HCT116 (cell line): ENCODE data around the gene SPPL2C. TPM values are rescaled to one million over a fixed set of nuclear protein-coding genes. Genes with fewer than 3 reads are reported as not detected.

Experiments
- ATAC-seq: fragments of 200-7000 bp; cut with Tn5 transposase; 2 replicates; pipeline ENCODE4 v1.9.1; 2020; ENCODE audit warnings: mild to moderate bottlenecking, moderate library complexity
- BruUV-seq: library from RNA; stranded (reverse); fragments of 400-500 nt; replicated peaks from 2 replicates; lab custom pipeline; 2021; lab: Mats Ljungman, UMichigan
- CTCF ChIA-PET: fragments of 300-600 bp; sonication (Branson Sonifier 250); formaldehyde crosslinking; loops from one replicate; lab custom pipeline; 2021; ENCODE audit warnings: antibody characterized with exemption; lab: Charles Lee
- POLR2A ChIA-PET: fragments of 300-600, 350-600 bp; sonication (Branson Sonifier 250); formaldehyde crosslinking; loops from one replicate; lab custom pipeline; 2021; ENCODE audit warnings: antibody characterized with exemption; lab: Charles Lee
- RAD21 ChIA-PET, 2 experiments: fragments of 300-600 bp; sonication (Branson Sonifier 250); formaldehyde crosslinking; loops; one replicate each; lab custom pipeline; 2023; ENCODE audit warnings: low total read pairs in 2 of 2; ENCODE audit not compliant: uncharacterized antibody in 2 of 2, unreplicated experiment in 2 of 2, low non-redundant PET in 1 of 2; lab: Charles Lee
- DNase-seq: peaks from one replicate; pipeline ENCODE4 v3.0.0-alpha.2; 2010; ENCODE audit warnings: low read depth, low spot score
- H2AFZ ChIP-seq: fragments of 200-600 bp; shearing (Covaris generic), sonication (generic); 2 replicates; pipeline ENCODE4 v1.6.1; 2017; ENCODE audit warnings: low read depth, mixed run types, mixed read lengths, antibody characterized with exemption, low read length; ENCODE audit not compliant: poor library complexity, severe bottlenecking
- H3K27ac ChIP-seq: 2 replicates; pipeline ENCODE4 v1.5.1; 2012; ENCODE audit warnings: low read depth, low read length
- H3K27me3 ChIP-seq: fragments of 200-600 bp; sonication (generic); 2 replicates; pipeline ENCODE4 v1.6.1; 2016; ENCODE audit warnings: mixed run types, low read length, mixed read lengths; ENCODE audit not compliant: insufficient read depth
- H3K36me3 ChIP-seq, 2 experiments: fragments of 200-500 bp in 1 of 2; fragments of 200-600 bp in 1 of 2; sonication (Bioruptor generic) in 1 of 2; sonication (generic) in 1 of 2; 2 replicates each; pipeline versions ENCODE4 v1.5.1 to v1.6.1; 2014 to 2016; ENCODE audit warnings: low read length in 2 of 2, inconsistent platforms in 1 of 2, mixed read lengths in 1 of 2, mixed run types in 1 of 2; ENCODE audit not compliant: insufficient read depth in 2 of 2, control insufficient read depth in 1 of 2
- H3K4me1 ChIP-seq, 2 experiments: fragments of 200-600 bp in 1 of 2; sonication (generic) in 1 of 2; 2 replicates each; pipeline versions ENCODE4 v1.5.1 to v1.6.1; 2012 to 2017; ENCODE audit warnings: low read length in 2 of 2, inconsistent platforms in 1 of 2, mild to moderate bottlenecking in 1 of 2, mixed read lengths in 1 of 2, mixed run types in 1 of 2, moderate library complexity in 1 of 2; ENCODE audit not compliant: insufficient read depth in 2 of 2, control insufficient read depth in 1 of 2
- H3K4me2 ChIP-seq: fragments of 200-600 bp; sonication (generic); 2 replicates; pipeline ENCODE4 v1.6.1; 2017; ENCODE audit warnings: mixed run types, low read length, mixed read lengths
- H3K4me3 ChIP-seq, 2 experiments: fragments of 200-600 bp in 1 of 2; sonication (generic) in 1 of 2; replicated peaks in 1 of 2; 2 replicates each; pipeline ENCODE4 v1.5.1; 2011 to 2016; ENCODE audit warnings: low read length in 2 of 2, control low read depth in 1 of 2, low read depth in 1 of 2, mild to moderate bottlenecking in 1 of 2, mixed read lengths in 1 of 2, mixed run types in 1 of 2
- H3K79me2 ChIP-seq: fragments of 200-600 bp; sonication (generic); 2 replicates; pipeline ENCODE4 v1.6.1; 2017; ENCODE audit warnings: mild to moderate bottlenecking, mixed run types, low read length, moderate library complexity, mixed read lengths; ENCODE audit not compliant: insufficient read depth
- H3K9ac ChIP-seq: fragments of 200-600 bp; sonication (generic); 2 replicates; pipeline ENCODE4 v1.6.1; 2016; ENCODE audit warnings: low read length, mixed read lengths
- H3K9me2 ChIP-seq: fragments of 200-600 bp; sonication (generic), shearing (Covaris generic); 2 replicates; pipeline ENCODE4 v1.6.1; 2017; ENCODE audit warnings: mixed run types, mild to moderate bottlenecking, moderate library complexity; ENCODE audit not compliant: insufficient read depth
- H3K9me3 ChIP-seq, 2 experiments: fragments of 200-500 bp in 1 of 2; fragments of 200-600 bp in 1 of 2; sonication (Bioruptor generic) in 1 of 2; sonication (generic) in 1 of 2; 2 replicates each; pipeline ENCODE4 v1.6.1; 2014 to 2017; ENCODE audit warnings: low read length in 2 of 2, mixed read lengths in 2 of 2, inconsistent platforms in 1 of 2, low read depth in 1 of 2, mild to moderate bottlenecking in 1 of 2, mixed run types in 1 of 2, moderate library complexity in 1 of 2; ENCODE audit not compliant: control insufficient read depth in 1 of 2, insufficient read depth in 1 of 2
- H4K20me1 ChIP-seq: fragments of 200-600 bp; sonication (generic), shearing (Covaris generic); 2 replicates; pipeline ENCODE4 v1.6.1; 2017; ENCODE audit warnings: mixed run types, mild to moderate bottlenecking, moderate library complexity; ENCODE audit not compliant: insufficient read depth
- ATF3 ChIP-seq: IDR thresholded peaks from 2 replicates; pipeline ENCODE4 v1.6.1; 2012
- CBX3 ChIP-seq: IDR thresholded peaks from 2 replicates; pipeline ENCODE4 v1.6.1; 2012; ENCODE audit warnings: low read depth
- EGR1 ChIP-seq: IDR thresholded peaks from 2 replicates; pipeline ENCODE4 v1.6.1; 2012; ENCODE audit warnings: low read depth
- ELF1 ChIP-seq: IDR thresholded peaks from 2 replicates; pipeline ENCODE4 v1.6.1; 2012; ENCODE audit warnings: low read depth, borderline replicate concordance
- EZH2 ChIP-seq: fragments of 200-600 bp; sonication (generic); IDR thresholded peaks from 2 replicates; pipeline ENCODE4 v1.6.1; 2017; ENCODE audit warnings: antibody characterized with exemption, mixed run types
- FOSL1 ChIP-seq: IDR thresholded peaks from 2 replicates; pipeline ENCODE4 v1.6.1; 2012; ENCODE audit warnings: low read depth
- JUND ChIP-seq: IDR thresholded peaks from 2 replicates; pipeline ENCODE4 v1.6.1; 2012
- POLR2A ChIP-seq: IDR thresholded peaks from 2 replicates; pipeline ENCODE4 v1.7.0; 2011; ENCODE audit warnings: borderline replicate concordance; ENCODE audit not compliant: insufficient read depth, insufficient read length; ENCODE audit errors: extremely low read depth
- POLR2AphosphoS5 ChIP-seq: IDR thresholded peaks from 2 replicates; pipeline ENCODE4 v1.6.1; 2011; ENCODE audit warnings: mild to moderate bottlenecking, low read depth, low read length, moderate library complexity
- RAD21 ChIP-seq: IDR thresholded peaks from 2 replicates; pipeline ENCODE4 v1.6.1; 2012; ENCODE audit warnings: low read depth, mild to moderate bottlenecking
- SIN3A ChIP-seq: IDR thresholded peaks from 2 replicates; pipeline ENCODE4 v1.6.1; 2012; ENCODE audit warnings: low read depth
- SP1 ChIP-seq: IDR thresholded peaks from 2 replicates; pipeline ENCODE4 v1.6.1; 2012; ENCODE audit warnings: low read depth
- SRF ChIP-seq: IDR thresholded peaks from 2 replicates; pipeline ENCODE4 v1.6.1; 2012; ENCODE audit warnings: low read depth
- TCF7L2 ChIP-seq: IDR thresholded peaks from 2 replicates; pipeline ENCODE4 v1.7.0; 2011; ENCODE audit warnings: borderline replicate concordance, inconsistent platforms; ENCODE audit not compliant: insufficient read depth, insufficient read length; ENCODE audit errors: extremely low read depth
- YY1 ChIP-seq: IDR thresholded peaks from 2 replicates; pipeline ENCODE4 v1.6.1; 2011; ENCODE audit warnings: low read length, low read depth, moderate library complexity, mild to moderate bottlenecking; ENCODE audit not compliant: insufficient replicate concordance; ENCODE audit errors: extremely low read depth
- ZFX ChIP-seq: fragments of 450-650 bp; IDR thresholded peaks from 2 replicates; pipeline ENCODE4 v1.6.1; 2017
- ZNF274 ChIP-seq: fragments of 200-500 bp; sonication (Bioruptor generic); IDR thresholded peaks from 2 replicates; pipeline ENCODE4 v1.6.1; 2014; ENCODE audit warnings: mild to moderate bottlenecking, low read depth, low read length, inconsistent platforms
- intact Hi-C: fragments of 100-400 bp; cut with micrococcal nuclease; formaldehyde crosslinking; loops from 2 replicates; pipeline ENCODE4 v1.10.0; 2022
- total RNA-seq: library from RNA; stranded (reverse); gene quantifications from one replicate; pipeline ENCODE4 v1.2.1, GENCODE V29; 2021; ENCODE audit not compliant: unreplicated experiment
- TF ChIP-seq, protein P1 (sequence below), 3 experiments: fragments of 200-600 bp in 1 of 3; sonication (generic) in 1 of 3; IDR thresholded peaks in 2 of 3; conservative IDR thresholded peaks in 1 of 3; 2 replicates each; pipeline ENCODE4 v1.5.1; 2012 to 2017; ENCODE audit warnings: low read depth in 2 of 3, low read length in 2 of 3, antibody characterized with exemption in 1 of 3, borderline replicate concordance in 1 of 3, control low read depth in 1 of 3, mild to moderate bottlenecking in 1 of 3, mixed read lengths in 1 of 3, mixed run types in 1 of 3, moderate library complexity in 1 of 3; ENCODE audit not compliant: insufficient read depth in 1 of 3
- TF ChIP-seq, protein P2 (sequence below): IDR thresholded peaks from 2 replicates; pipeline ENCODE4 v1.6.1; 2012

SPPL2C gene
- total RNA-seq, 1 experiment from 2014 or later = not detected

- H2AFZ ChIP-seq = no peak overlapping the region
- POLR2A ChIA-PET = no interaction called here
- H3K4me2 ChIP-seq = no peak overlapping the region
- H3K27ac ChIP-seq = no peak overlapping the region
- no peaks in the 10 kb centered on the region for H4K20me1 ChIP-seq
- H3K9me2 ChIP-seq = no peaks in the 10 kb centered on the region
- H3K79me2 ChIP-seq = no peaks in the 10 kb centered on the region
- TF ChIP-seq TCF7L2 (no peak), EGR1 (no peak), ZFX (no peak), ZNF274 (no peak), CBX3 (no peak), POLR2A (no peak), YY1 (no peak), FOSL1 (no peak), RAD21 (no peak), ATF3 (no peak), EZH2 (no peak), ELF1 (no peak), SP1 (no peak), SIN3A (no peak), JUND (no peak), SRF (no peak), POLR2AphosphoS5 (no peak)
- TF ChIP-seq, protein P1, sequence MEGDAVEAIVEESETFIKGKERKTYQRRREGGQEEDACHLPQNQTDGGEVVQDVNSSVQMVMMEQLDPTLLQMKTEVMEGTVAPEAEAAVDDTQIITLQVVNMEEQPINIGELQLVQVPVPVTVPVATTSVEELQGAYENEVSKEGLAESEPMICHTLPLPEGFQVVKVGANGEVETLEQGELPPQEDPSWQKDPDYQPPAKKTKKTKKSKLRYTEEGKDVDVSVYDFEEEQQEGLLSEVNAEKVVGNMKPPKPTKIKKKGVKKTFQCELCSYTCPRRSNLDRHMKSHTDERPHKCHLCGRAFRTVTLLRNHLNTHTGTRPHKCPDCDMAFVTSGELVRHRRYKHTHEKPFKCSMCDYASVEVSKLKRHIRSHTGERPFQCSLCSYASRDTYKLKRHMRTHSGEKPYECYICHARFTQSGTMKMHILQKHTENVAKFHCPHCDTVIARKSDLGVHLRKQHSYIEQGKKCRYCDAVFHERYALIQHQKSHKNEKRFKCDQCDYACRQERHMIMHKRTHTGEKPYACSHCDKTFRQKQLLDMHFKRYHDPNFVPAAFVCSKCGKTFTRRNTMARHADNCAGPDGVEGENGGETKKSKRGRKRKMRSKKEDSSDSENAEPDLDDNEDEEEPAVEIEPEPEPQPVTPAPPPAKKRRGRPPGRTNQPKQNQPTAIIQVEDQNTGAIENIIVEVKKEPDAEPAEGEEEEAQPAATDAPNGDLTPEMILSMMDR (IDR thresholded peaks at IDR 0.05 in 2 of 3, conservative IDR thresholded peaks at IDR 0.05 in 1 of 3; ENCODE audit: borderline replicate concordance in 1 of 3, insufficient read depth in 1 of 3, low read depth in 2 of 3, low read length in 2 of 3) = no peak
- TF ChIP-seq, protein P2, sequence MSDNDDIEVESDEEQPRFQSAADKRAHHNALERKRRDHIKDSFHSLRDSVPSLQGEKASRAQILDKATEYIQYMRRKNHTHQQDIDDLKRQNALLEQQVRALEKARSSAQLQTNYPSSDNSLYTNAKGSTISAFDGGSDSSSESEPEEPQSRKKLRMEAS = no peak
- TF ChIP-seq, all 23 proteins: peak for 0
- CTCF ChIA-PET = no interaction called here
- Histone ChIP-seq H3K4me3 (no peak overlapping the region), H3K4me1 (no peaks in the 10 kb centered on the region), H3K9ac (no peak overlapping the region), H3K9me3 (peaks cover 0 to 7% of the 10 kb centered on the region in 2 experiments; a peak in 1 of 4 replicates), H3K27me3 (no peaks in the 10 kb centered on the region), H3K36me3 (no peaks in the 10 kb centered on the region)
- ATAC-seq (no peak), DNase-seq (no peak)
- RAD21 ChIA-PET = no interaction called here
- intact Hi-C loops = no loop called here
- BruUV-seq = no TSS peak
Observed at GRCh38 chr17:45808845-45809244, 35.8 kb upstream of the SPPL2C start.
